GM12892 (cell line): ENCODE data around the gene ZNF487.

ENCODE experiments used
- DNase-seq: peaks from one replicate; pipeline ENCODE4 v3.0.0; 2011; ENCODE audit not compliant: insufficient read length
- FAIRE-seq: peaks from 2 replicates; lab custom pipeline; 2011; peaks lifted over from hg19 to GRCh38; lab: Jason Lieb, UNC
- POLR2A ChIP-seq: IDR thresholded peaks from 2 replicates; pipeline ENCODE4 v1.6.1; 2011; ENCODE audit warnings: low read depth, low read length, control low read depth
- POLR2AphosphoS5 ChIP-seq: IDR thresholded peaks from 2 replicates; pipeline ENCODE4 v1.6.1; 2011; ENCODE audit warnings: low read depth, low read length, control low read depth
- TAF1 ChIP-seq: IDR thresholded peaks from 2 replicates; pipeline ENCODE4 v1.6.1; 2011; ENCODE audit warnings: low read depth, mild to moderate bottlenecking, control low read depth, low read length, borderline replicate concordance

ZNF487 gene

DNA sequence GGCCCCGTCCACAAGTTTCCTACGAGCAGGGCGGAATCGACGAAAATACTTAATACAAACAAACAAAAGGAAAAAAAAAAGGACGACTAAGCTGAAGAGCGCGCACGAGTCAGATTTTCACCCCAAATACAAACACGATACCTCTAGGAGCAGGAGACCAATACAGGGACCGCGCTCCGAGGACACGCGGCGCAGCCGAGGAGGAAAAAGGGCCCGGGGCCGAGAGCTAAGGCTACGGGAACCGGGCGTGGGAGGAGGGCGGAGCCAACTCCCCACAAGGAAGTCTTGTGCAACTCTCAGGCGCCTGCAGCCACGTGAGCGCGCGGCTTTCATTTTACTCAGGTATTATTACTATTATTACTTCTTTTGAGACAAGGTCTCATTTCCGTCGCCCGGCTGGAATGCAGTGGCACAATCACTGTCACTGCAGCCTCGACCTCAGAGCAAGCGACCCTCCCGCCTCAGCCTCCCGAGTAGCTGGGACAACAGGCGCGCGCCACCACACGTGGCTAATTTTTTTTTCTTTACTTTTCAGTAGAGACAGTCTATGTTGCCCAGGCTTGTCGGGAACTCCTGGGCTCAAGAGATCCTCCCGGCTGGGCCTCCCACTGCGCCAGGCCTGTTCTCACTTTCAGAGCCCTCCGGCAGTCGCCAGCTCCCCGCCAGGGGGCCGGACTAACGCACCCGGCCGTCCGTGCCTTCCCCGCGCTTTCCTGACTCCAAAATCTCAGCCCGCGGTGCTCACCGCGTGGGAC is 29.2 kb upstream of the ZNF487 start:
- FAIRE-seq (peak; percentile 50), DNase-seq (peak; percentile 73)
- TF ChIP-seq POLR2A = peak; percentile 97
- TF ChIP-seq TAF1 = peak; percentile 89; the same call in 1 of the 2 replicates
- TF ChIP-seq POLR2AphosphoS5 = peak; percentile 98

DNA sequence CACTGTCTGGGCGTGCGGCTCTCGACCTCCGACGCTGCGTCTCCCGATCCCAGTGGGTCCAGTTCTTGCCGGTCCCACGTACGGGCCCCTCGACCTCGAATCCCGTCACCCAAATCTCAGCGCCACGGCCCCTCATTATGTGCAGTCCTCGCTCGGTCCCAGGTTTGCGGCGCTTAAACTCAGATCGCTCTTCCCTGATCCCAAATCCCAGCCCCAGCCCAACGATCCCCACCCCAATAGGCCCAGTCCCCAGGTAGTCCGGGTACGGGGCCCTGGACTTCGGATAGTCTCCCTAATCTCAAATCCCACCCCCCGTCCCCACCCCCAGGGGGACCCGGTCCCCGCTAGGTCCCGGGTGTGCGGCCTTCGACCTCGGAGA is 28.6 kb upstream of the ZNF487 start:
- DNase-seq (no peak), FAIRE-seq (no peak)
- TF ChIP-seq POLR2AphosphoS5 (no peak), POLR2A (no peak)

DNA sequence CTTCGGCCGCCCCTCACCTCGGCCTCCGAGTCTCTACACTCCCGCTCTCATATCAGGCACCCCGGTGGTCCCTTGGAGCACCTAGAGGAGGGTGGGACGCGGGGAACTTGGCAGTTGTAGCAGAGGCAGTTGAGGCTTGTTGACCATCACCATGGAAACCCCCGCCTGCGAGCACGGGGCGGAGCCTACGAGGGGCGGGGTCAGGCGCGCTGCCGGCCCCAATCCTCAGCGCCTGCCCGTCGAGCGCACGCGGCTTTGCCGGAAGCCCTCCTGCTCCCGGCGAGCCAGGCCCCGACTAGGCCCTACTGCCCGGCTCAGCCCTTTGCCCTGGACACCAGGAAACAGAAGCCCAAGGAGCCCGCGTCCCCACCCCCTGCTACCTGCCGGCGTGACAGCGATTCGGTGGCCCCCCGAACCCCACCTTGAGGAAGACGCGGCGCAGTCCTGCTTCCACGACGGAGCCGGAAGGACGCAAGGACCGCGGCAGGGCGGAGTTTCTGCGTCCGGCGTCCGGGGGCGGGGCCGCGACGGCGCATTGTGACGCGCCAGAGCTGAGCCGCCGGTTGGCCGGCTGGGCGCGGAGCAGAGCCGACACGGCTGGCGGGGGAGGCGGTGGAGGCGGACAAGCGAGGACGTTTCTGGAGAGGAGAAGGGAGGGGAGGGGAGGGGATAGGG is 28.1 kb upstream of the ZNF487 start, which contains the start of gene HNRNPF:
Gene HNRNPF (minus strand): TSS at position 477 of the 675 bp plus-strand sequence. CDS start 21,302 bp downstream, outside the sequence.
- TF ChIP-seq TAF1 (peak; percentile 60; the same call in 1 of the 2 replicates), POLR2A (peak; percentile 80), POLR2AphosphoS5 (peak; percentile 47; the same call in 1 of the 2 replicates)
- DNase-seq = peak; percentile 83
- FAIRE-seq = peak; percentile 98

DNA sequence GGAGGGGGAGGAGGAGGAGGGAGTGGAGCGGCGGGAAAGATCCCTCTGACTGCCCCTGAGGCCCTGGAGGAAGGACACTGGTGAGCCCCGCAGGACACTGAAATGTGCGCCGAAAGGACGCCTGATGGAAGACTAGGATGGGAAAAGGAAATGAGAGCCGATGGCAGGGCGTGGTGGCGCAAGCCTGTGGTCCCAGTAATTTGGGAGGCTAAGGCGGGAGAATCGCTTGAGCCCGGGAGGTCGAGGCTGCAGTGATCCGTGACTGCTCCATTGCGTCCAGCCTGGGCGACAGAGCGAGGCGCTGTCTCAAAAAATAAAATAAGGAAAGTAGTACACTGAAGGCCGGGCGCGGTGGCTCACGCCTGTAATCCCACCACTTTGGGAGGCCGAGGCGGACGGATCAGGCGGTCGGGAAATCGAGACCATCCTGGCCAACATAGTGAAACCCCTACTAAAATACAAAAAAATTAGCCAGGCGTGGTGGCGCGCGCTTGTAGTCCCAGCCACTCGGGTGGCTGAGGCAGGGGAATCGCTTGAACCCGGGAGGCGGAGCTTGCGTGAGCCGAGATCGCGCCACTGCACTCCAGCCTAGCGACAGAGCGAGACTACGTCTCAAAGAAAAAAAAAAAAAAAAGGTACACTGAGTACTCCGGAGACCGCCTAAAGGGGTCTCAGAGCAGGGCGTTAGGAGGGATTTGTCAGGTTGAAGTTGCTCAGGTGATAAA is 27.4 kb upstream of the ZNF487 start:
- DNase-seq (no peak), FAIRE-seq (peak; percentile 36)
- TF ChIP-seq POLR2AphosphoS5 (no peak), POLR2A (no peak), TAF1 (peak; percentile 42; the same call in 1 of the 2 replicates)

DNA sequence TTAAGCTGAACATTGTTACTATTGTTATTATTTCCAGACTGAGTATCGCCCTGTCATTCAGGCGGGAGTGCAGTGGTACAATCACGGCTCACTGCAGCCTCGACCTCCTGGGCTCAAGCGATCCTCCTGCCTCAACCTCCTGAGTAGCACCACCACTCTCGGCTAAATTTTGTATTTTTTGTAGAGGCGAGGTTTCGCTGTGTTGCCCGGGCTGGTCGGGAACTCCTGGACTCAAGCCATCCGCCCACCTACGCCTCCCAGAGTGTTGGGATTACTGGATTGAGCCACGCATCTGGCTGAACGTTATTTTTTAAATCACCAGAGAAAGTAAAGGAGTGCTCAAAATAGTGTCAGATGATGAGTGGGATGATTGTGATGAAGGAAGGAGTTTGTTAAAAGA is 26.6 kb upstream of the ZNF487 start:
- TF ChIP-seq POLR2AphosphoS5 = no peak
- DNase-seq (no peak), FAIRE-seq (no peak)

DNA sequence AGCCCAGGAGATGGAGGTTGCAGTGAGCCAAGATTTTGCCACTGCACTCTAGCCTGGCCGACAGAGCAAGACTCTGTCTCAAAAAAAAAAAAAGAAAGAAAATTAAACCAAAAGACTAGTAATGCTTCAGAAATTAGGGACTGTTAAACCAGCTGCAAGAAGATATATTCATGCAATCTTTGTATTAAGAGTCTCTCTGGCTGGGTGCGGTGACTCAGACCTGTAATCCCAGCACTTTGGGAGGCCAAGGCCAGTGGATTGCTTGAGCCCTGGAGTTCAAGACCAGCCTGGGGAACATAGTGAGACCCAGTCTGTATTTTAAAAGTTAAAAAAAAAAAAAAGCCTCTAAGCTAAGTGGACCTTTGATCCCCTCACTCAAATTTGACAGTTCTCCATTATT is 25.4 kb upstream of the ZNF487 start:
- no peak for DNase-seq
- no peak for FAIRE-seq
- no peak for TF ChIP-seq POLR2AphosphoS5
- TF ChIP-seq TAF1 = no peak
- no peak for TF ChIP-seq POLR2A

DNA sequence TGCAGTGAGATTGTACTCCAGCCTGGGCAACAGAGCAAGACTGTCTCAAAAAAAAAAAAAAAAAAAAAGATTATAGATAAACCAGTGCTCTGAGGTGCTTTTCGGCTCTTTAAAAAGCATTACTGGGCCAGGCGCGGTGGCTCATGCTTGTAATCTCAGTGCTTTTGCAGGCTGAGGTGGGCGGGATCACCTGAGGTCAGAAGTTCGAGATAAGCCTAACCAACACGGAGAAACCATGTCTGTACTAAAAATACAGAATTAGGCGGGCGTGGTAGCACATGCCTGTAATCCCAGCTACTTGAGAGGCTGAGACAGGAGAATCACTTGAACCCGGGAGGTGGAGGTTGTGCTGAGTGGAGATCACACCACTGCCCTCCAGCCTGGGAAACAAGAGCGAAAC is 21.4 kb upstream of the ZNF487 start:
- no peak for TF ChIP-seq TAF1
- no peak for TF ChIP-seq POLR2A
- TF ChIP-seq POLR2AphosphoS5 = no peak
- no peak for DNase-seq
- FAIRE-seq = no peak

DNA sequence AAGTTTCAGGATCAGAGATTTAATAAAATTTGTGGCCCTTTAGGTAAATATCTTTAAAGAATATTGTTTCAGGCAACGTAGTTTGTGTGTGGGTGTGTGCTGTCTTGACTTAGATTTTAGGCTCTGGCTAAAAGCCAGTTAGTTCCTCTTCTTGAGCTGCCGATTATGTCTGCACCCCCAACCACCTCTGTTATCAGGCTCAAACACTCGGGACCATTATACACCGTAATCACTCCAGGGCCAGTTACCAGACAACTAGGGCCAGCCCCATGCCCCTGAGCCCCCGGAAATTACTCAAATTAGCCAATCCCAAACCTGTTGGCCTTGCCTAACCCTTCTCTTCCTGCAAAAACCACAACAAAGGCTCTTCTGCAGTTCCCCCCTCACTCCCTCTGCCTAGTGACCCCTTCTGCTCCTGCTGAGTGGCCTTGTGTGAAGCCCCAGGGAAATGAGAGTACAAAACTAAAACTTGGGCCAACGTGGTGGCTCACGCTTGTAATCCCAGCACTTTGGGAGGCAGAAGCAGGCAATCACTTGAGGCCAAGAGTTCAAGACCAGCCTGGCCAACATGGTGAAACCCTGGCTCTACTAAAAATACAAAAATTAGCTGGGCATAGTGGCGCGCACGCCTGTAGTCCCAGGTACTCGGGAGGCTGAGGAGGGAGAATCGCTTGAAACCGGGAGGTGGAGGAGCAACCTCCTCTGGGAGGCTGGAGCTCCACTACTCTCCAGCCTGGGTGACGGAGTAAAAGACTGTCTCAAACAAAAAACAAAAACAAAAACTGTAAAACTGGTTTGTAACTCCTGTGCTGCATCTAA is 18.8 kb upstream of the ZNF487 start:
- DNase-seq (peak; percentile 44), FAIRE-seq (peak; percentile 58)
- TF ChIP-seq POLR2A = no peak
- no peak for TF ChIP-seq TAF1
- TF ChIP-seq POLR2AphosphoS5 = no peak

DNA sequence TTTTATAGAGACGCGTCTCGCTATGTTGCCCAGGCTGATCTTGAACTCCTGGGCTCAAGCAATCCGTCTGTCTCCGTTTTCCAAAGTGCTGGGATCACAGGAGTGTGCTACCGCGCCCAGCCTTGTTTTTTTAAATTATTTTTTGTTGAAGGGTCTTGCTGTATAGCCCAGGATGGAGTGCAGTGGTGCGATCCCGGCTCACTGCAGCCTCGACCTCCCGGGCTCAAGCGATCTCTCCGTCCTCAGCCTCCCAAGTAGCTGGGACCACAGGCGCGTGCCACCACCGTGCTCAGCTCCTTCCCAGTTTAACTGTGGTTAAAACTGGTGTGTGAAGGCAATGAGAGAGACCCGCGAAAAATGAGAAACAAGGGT is 16.9 kb upstream of the ZNF487 start:
- FAIRE-seq (no peak), DNase-seq (no peak)
- TF ChIP-seq POLR2AphosphoS5 (no peak), TAF1 (no peak), POLR2A (no peak)

DNA sequence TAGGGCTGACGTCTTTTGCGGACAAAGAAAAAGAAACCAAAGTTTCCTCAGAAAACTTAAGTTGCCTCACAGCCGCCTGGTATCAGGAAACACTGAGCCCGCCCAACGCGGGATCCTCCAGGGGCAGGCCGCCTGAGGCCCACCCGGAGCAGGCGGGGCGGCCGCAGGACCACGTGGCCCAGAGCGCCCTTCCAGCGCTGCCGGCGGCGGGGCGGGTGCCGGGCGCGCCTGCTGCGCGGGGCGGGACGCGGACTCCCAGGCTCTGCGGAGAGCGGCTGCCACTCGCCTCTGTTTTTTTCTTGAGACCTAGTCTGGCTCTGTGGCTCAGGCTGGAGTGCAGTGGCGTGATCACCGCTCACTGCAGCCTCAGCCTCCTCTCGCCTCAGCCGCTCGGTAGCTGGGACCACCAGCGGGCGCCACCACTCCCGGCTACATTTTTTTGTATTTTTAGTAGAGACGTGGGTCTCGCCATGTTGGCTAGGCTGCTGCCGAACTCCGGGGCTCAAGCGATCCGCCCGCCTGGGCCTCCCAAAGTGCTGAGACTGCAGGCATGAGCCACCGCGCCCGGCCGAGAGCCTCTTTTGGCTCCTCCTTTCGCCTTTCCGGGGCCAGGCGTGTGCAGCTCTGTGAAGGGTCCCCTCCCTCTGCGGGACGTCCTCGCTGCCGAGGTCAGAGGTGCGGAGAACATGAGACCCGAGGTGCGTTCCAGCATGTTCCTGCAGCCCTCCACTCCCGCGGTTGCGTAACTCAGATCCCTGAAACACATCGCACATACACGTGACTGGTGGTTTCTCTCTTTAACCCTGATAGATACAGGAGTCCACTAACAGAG is 16.3 kb upstream of the ZNF487 start:
- no peak for TF ChIP-seq TAF1
- TF ChIP-seq POLR2AphosphoS5 = peak; percentile 72
- TF ChIP-seq POLR2A = peak; percentile 78
- FAIRE-seq = peak; percentile 84
- peak; percentile 61 for DNase-seq
